DMS153 (cell line): ENCODE results near the gene OGDH.
"Not testable (repeated sequence)": the region's sequence is repeated elsewhere in the genome, so short reads cannot be mapped to it uniquely, and the experiment has no call there.

Experiments
- DNase-seq: peaks from one replicate; lab custom pipeline; 2025; lab: John Stamatoyannopoulos, UW

Gene OGDH

GRCh38 chr7:44580945-44581878 lies 25.2 kb upstream of the OGDH start:
- DNase-seq: no peak

GRCh38 chr7:44581879-44582603 lies 24.4 kb upstream of the OGDH start, which contains the start of gene TMED4:
TSS of gene TMED4 (minus strand) at chr7:44582231. CDS start at chr7:44582206, 25 bp downstream.
- peak; percentile 99 for DNase-seq

GRCh38 chr7:44583146-44583865 lies 23.1 kb upstream of the OGDH start:
- no peak for DNase-seq

- peak; percentile 28 for DNase-seq
These were observed 18.4 kb upstream of the OGDH start for GRCh38 chr7:44587843-44588711.

GRCh38 chr7:44590910-44591309 lies 15.5 kb upstream of the OGDH start:
- DNase-seq: no peak

- DNase-seq: no peak
These were observed 10.3 kb upstream of the OGDH start for GRCh38 chr7:44595934-44596635.

- DNase-seq: not testable (repeated sequence)
These were observed 9.2 kb upstream of the OGDH start for GRCh38 chr7:44597181-44597580.

- no peak for DNase-seq
These were observed 7.2 kb upstream of the OGDH start for GRCh38 chr7:44599222-44599621.

GRCh38 chr7:44602576-44602910 lies 3.9 kb upstream of the OGDH start:
- DNase-seq: no peak

- no peak for DNase-seq
These were observed 3.2 kb upstream of the OGDH start for GRCh38 chr7:44603193-44603592.

- DNase-seq: no peak
These were observed 1.5 kb upstream of the OGDH start for GRCh38 chr7:44604941-44605340.

GRCh38 chr7:44607141-44608068 lies 978 bp downstream of the OGDH start:
- no peak for DNase-seq

GRCh38 chr7:44608916-44609648 lies 2.7 kb downstream of the OGDH start:
- DNase-seq: no peak

GRCh38 chr7:44609829-44610228 lies 3.4 kb downstream of the OGDH start:
- DNase-seq: no peak

GRCh38 chr7:44615149-44615611 lies 8.8 kb downstream of the OGDH start:
- no peak for DNase-seq

GRCh38 chr7:44615793-44616192 lies 9.4 kb downstream of the OGDH start:
- no peak for DNase-seq

- no peak for DNase-seq
These were observed 10.1 kb downstream of the OGDH start for GRCh38 chr7:44616545-44616944.

- DNase-seq: no peak
These were observed 10.9 kb downstream of the OGDH start for GRCh38 chr7:44617225-44617890.
